ENCODE results near the gene ADAP1. TPM values are rescaled to one million over a fixed set of nuclear protein-coding genes. Genes with fewer than 3 reads are reported as not detected.
"Not testable (repeated sequence)": the region's sequence is repeated elsewhere in the genome, so short reads cannot be mapped to it uniquely, and the experiment has no call there.

Gene ADAP1, protein sequence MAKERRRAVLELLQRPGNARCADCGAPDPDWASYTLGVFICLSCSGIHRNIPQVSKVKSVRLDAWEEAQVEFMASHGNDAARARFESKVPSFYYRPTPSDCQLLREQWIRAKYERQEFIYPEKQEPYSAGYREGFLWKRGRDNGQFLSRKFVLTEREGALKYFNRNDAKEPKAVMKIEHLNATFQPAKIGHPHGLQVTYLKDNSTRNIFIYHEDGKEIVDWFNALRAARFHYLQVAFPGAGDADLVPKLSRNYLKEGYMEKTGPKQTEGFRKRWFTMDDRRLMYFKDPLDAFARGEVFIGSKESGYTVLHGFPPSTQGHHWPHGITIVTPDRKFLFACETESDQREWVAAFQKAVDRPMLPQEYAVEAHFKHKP
- 0.38 and 1.1 TPM in 2 replicates for total RNA-seq (2014; rRNA removed; shearing (Covaris generic))
- 0.24 and 0.51 TPM in 2 replicates for polyA plus RNA-seq (2016; fragmentation: Nextera tagmentation; extraction: Ambion mirVana)

- 26 to 60% methylated on average over 14 to 36 of the region's 115 CpGs for WGBS, 2 experiments (ENCODE audit: low coverage in 1 of 2, low lambda C conversion rate in 2 of 2, missing lambda C conversion rate in 2 of 2)
- Histone ChIP-seq H3F3A (ENCODE audit: insufficient read depth) (no peaks in the 10 kb centered on the region), H3K4me2 (ENCODE audit: unreplicated experiment) (peak within 1 kb of the TSS; percentile 42), H3K27me3 (replicated peaks; ENCODE audit: insufficient read depth) (peaks cover 4% of the 10 kb centered on the region; the same call in 1 of the 2 replicates), H4K20me1 (ENCODE audit: insufficient read depth) (no peaks in the 10 kb centered on the region), H3K4me1 (ENCODE audit: insufficient read depth) (no peaks in the 10 kb centered on the region), H3K27ac (no peak within 1 kb of the TSS), H3K9me3 (ENCODE audit: low read depth) (no peaks in the 10 kb centered on the region), H2AFZ (no peak within 1 kb of the TSS), H3K9me2 (ENCODE audit: insufficient read depth) (no peaks in the 10 kb centered on the region), H3K9ac (no peak within 1 kb of the TSS), H3K36me3 (ENCODE audit: low read depth) (no peaks in the 10 kb centered on the region), H3K79me2 (ENCODE audit: insufficient read depth) (no peaks in the 10 kb centered on the region), H3K4me3 (peak within 1 kb of the TSS; percentile 60)
- peak; percentile 58 for DNase-seq
- TF ChIP-seq EZH2 (IDR thresholded peaks at IDR 0.05; ENCODE audit: insufficient read depth, poor library complexity, severe bottlenecking), result no peak
- TF ChIP-seq EZH2phosphoT487 (IDR thresholded peaks at IDR 0.05; ENCODE audit: insufficient read depth, low read depth), result no peak
- in situ Hi-C loops (cut with MboI), result no loop called here
Observed at GRCh38 chr7:954330-955238, at the start of gene ADAP1. Gene ADAP1, minus strand, starts transcription at chr7:954680. Its CDS starts 203 bp downstream, at chr7:954477.

- H3K9me2 ChIP-seq (ENCODE audit: insufficient read depth); H3K4me3 ChIP-seq; H3K27me3 ChIP-seq (replicated peaks; ENCODE audit: insufficient read depth); in situ Hi-C loops (cut with MboI); H3K9ac ChIP-seq; H3K36me3 ChIP-seq (ENCODE audit: low read depth); H3K79me2 ChIP-seq (ENCODE audit: insufficient read depth); H3K9me3 ChIP-seq (ENCODE audit: low read depth); H3F3A ChIP-seq (ENCODE audit: insufficient read depth); H3K4me1 ChIP-seq (ENCODE audit: insufficient read depth); H3K27ac ChIP-seq; DNase-seq; H2AFZ ChIP-seq; H3K4me2 ChIP-seq (ENCODE audit: unreplicated experiment); H4K20me1 ChIP-seq (ENCODE audit: insufficient read depth): not testable (repeated sequence)
- WGBS, 2 experiments (ENCODE audit: low coverage in 1 of 2, low lambda C conversion rate in 2 of 2, missing lambda C conversion rate in 2 of 2), result 98% methylated on average over 7 of the region's 7 CpGs; no CpG with 5 or more reads in 1 of the 2 experiments
Observed at GRCh38 chr7:1002445-1002844, 48.0 kb upstream of the ADAP1 start.

DNA sequence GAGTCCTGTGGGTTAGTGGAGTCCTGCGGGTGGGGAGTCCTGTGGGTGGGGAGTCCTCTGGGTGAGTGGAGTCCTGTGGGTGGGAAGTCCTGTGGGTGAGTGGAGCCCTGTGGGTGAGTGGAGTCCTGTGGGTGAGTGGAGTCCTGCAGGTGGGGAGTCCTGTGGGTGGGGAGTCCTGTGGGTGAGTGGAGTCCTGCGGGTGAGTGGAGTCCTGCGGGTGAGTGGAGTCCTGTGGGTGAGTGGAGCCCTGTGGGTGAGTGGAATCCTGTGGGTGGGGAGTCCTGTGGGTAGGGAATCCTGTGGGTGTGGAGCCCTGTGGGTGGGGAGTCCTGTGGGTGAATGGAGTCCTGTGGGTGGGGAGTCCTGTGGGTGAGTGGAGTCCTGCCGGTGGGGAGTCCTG, 47.5 kb upstream of the ADAP1 start:
- H3K9me3 ChIP-seq (ENCODE audit: low read depth); H3K4me2 ChIP-seq (ENCODE audit: unreplicated experiment); H3K9ac ChIP-seq; H3F3A ChIP-seq (ENCODE audit: insufficient read depth); H3K36me3 ChIP-seq (ENCODE audit: low read depth); H3K9me2 ChIP-seq (ENCODE audit: insufficient read depth); H3K4me1 ChIP-seq (ENCODE audit: insufficient read depth); H2AFZ ChIP-seq; in situ Hi-C loops (cut with MboI); H3K27me3 ChIP-seq (replicated peaks; ENCODE audit: insufficient read depth); DNase-seq; H3K4me3 ChIP-seq; H4K20me1 ChIP-seq (ENCODE audit: insufficient read depth); H3K27ac ChIP-seq; H3K79me2 ChIP-seq (ENCODE audit: insufficient read depth): not testable (repeated sequence)
- 82% methylated on average over 4 of the region's 4 CpGs; no CpG with 5 or more reads in 1 of the 2 experiments for WGBS, 2 experiments (ENCODE audit: low coverage in 1 of 2, low lambda C conversion rate in 2 of 2, missing lambda C conversion rate in 2 of 2)

DNA sequence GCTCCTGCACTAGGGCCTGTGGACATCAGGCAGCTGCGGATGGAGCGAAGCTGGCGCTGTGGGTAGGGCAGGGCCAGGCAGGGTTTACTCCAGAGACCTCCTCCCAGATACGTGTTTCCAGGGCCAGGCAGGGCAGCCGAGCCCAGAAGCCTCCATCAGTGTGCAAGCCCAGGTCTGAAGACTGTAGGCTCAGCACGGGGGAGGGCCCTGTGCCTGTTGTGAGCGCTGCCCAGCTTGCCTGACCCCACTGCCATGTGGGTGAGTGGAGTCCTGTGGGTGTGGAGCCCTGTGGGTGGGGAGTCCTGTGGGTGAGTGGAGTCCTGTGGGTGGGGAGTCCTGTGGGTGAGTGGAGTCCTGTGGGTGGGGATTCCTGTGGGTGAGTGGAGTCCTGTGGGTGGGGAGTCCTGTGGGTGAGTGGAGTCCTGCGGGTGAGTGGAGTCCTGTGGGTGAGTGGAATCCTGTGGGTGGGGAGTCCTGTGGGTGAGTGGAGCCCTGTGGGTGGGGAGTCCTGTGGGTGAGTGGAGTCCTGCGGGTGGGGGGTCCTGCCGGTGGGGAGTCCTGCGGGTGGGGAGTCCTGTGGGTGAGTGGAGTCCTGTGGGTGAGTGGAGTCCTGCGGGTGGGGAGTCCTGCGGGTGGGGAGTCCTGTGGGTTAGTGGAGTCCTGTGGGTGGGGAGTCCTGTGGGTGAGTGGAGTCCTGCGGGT, 46.7 kb upstream of the ADAP1 start:
- DNase-seq; in situ Hi-C loops (cut with MboI); H3F3A ChIP-seq (ENCODE audit: insufficient read depth); H3K4me3 ChIP-seq; H3K36me3 ChIP-seq (ENCODE audit: low read depth); H3K9me2 ChIP-seq (ENCODE audit: insufficient read depth); H3K4me1 ChIP-seq (ENCODE audit: insufficient read depth); H3K79me2 ChIP-seq (ENCODE audit: insufficient read depth); H3K9ac ChIP-seq; H3K9me3 ChIP-seq (ENCODE audit: low read depth); H3K4me2 ChIP-seq (ENCODE audit: unreplicated experiment); H3K27ac ChIP-seq; H3K27me3 ChIP-seq (replicated peaks; ENCODE audit: insufficient read depth); H2AFZ ChIP-seq; H4K20me1 ChIP-seq (ENCODE audit: insufficient read depth): not testable (repeated sequence)
- WGBS, 2 experiments (ENCODE audit: low coverage in 1 of 2, low lambda C conversion rate in 2 of 2, missing lambda C conversion rate in 2 of 2), result 85 to 89% methylated on average over 6 to 14 of the region's 14 CpGs
